Measurements from ENCODE around the gene SLC26A9.
A peak's percentile ranks its signal among the peaks of the same experiment; 100 is the strongest.
"Not testable (repeated sequence)": the region's sequence is repeated elsewhere in the genome, so short reads cannot be mapped to it uniquely, and the experiment has no call there.

SLC26A9 gene

DNA sequence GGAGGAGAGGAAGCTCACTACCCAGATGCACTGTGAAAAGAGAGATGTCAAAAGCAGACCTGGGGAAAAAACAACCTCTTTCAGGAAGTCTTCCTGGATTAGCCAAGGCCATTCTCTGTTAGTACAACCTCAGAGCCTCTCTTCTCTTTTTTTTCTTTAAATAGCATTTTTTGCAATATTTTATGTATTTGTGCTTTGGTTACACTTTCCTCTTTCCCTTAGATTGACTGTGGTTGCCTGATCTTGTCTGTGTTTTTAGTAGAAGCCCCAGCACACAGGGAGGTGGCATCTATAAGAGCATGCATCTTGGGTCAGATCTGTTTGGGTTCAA is 18.8 kb downstream of the SLC26A9 start:
- DNase-seq (ENCODE audit: low spot score) = no peak

DNA sequence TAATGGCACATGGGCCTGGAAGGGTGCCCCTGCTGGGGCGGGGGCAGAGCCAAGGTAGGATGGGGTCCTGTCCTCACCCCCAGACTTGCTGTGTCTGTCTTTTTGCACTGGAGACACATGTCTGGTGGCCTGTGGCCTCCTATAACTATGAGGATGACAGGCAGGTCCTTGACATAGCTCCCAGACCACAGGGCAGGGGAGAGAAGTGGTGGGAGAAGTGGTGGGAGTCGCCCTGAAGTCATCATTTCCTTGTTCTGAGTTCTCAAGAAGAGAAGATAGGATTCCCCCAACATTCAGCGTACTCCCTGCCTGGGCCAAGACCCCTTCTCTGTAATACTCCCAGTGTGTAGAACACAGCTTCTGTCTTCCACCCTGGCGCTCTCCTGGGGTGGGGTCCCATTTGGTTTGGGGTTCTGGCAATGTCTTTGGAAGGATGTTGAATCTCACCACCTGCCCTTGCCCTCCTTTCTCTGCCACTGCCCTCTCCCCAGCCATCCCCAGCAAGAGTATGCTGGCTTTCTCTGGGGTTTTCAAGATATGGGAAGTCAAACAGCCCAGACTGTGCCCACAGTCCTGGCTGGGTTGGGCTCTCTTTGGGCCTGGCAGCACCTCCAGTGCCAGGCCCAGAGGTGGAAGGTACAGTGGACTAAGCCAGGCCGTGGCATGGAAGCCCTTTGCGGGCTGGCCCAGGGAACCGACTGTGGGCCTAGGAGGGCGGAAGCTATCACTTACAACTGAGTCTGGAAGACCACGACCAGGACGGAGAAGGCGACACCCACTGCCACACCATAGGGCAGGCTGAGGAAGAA is 19.4 kb downstream of the SLC26A9 start:
- no peak for DNase-seq (ENCODE audit: low spot score)

DNA sequence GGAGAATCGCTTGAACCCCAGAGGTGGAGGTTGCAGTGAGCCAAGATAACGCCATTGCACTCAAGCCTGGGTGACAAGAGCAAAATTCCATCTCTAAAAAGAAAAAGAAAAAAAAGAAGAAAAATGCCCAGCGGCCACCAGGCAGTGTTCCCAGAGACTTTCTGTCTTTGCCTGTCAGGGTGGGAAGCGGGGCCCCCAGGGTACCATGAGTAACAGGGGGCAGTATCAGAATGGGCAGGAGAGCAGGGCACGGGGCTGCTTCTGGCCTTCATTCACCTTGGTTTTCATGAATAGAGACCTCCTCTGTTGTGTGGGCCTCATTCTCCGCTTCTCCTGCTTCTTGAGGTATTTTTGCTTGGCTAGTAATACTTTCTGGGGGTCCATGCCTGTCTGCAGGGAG is 20.4 kb downstream of the SLC26A9 start:
- DNase-seq (ENCODE audit: low spot score) = no peak

DNA sequence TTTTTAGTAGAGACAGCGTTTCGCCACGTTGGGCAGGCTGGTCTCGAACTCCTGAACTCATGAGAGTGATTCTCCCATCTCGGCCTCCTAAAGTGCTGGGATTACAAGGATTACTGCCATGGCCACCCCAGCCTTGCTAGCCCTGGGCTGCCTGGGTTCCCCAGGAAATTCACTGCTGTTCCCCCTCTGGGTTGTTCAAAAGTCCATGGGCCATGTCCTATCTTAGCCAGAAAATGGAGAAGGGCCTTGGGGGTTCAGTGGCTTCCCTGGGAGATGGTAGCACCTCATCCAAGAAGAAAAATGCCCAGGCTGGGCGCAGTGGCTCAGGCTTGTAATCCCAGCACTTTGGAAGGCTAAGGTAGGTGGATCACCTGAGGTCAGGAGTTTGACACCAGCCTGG is 20.9 kb downstream of the SLC26A9 start:
- no peak for DNase-seq (ENCODE audit: low spot score)

DNA sequence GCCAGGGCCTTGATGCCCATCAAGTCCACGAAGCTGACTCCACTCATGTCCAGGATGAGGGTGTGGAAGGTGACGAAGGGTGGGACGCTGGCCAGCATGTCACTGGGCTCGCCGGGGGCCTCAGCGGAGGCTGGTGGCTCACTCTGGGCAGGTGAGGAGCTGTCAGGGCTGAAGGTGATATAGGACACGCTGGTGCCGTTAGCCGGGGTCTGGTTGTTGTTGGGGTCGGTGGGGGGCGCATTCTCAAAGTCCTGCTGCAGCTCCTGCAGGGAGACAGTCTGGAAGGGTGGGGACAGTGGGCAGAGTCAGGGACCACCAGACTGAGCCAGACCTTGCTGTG is 21.7 kb downstream of the SLC26A9 start:
- no peak for DNase-seq (ENCODE audit: low spot score)

DNA sequence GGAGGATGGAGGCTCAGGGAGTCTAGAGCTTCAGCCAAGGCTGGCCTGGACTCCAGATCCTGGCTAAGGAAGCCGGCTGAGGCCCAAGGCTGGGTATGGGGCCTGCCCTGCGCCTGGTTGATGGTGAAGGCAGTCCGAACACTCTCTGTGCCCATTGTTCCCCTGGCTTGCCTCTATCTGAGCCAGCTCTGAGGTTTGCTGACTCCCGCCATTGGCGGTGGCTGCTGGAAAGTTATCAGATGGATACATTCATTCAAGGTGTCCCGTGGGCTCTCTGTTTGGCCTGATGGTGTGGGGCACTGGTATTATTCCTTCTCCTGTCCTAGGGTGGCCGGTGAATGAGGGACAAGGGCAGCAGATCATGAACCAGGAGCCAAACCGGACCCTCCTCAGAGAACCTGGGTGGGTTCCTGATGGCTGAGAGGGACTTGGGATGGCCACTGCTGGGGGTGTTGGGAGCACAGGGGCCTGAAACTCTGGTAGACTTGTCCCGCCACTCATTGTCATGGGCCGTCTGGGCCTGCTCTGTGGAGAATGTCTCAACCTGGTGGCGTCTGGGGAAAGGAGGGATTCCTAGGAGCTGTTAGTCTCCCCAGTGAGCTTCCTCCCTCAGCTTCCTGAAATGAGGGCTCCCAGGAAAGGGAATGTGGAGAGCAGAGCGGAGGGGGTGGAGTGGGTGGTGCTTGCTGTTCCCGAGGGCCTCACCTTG is 22.2 kb downstream of the SLC26A9 start:
- no peak for DNase-seq (ENCODE audit: low spot score)

DNA sequence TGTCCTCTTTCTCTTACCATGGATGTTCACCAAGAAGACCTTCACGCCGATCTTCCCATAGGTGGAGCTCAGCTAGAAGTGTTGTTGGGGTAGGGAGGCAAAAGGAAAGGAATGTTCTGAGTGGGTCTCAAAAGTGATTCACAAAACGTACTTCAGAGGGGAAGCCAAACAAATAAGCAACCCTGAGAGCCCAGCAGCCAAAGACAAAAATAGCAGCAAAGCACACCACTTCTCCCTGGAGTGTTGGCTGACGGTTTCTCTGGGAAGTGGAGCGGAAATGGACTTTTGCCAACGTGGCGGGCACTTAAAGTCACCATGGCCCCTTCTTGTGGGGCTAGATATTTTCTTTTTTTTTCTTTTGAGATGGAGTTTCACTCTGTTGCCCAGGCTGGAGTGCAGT is 23.1 kb downstream of the SLC26A9 start:
- no peak for DNase-seq (ENCODE audit: low spot score)

DNA sequence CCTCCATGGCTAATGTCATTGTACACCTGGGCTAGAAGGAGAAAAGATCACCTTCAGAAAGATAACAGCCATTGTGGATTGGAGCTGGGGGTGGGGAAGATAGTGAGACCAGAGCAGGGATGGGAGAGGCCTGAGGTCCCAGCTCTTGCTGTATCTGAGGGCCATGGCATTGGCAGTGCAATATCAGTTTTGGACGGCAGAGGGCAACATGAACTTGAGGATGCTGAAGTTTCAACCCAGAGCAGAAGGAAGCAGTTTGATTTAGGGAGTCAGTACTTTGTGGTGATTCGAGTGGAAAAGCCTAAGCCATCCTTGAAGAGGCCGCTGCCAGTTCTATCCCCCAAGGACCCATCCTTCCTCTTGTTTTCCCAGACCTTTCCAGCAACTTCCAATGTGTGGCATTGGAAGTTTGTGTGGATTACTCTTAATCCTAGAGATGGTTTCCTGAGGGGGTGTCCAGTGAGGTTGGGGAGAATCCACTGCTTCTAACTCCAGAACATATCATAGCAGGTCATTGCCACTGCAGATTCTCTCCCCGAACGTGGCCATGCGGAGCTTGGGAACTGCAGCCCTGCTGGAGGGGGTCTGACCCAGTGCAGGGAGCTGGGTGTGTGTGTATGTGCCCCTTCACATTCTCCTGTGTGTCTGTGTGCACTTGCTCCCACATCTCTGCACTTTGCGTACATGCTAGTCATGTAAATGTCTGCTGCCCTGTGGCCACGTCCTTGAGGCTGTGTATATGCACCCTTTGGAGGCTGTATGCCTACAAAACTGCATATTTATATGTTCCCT is 24.1 kb downstream of the SLC26A9 start:
- DNase-seq (ENCODE audit: low spot score) = peak; percentile 81

DNA sequence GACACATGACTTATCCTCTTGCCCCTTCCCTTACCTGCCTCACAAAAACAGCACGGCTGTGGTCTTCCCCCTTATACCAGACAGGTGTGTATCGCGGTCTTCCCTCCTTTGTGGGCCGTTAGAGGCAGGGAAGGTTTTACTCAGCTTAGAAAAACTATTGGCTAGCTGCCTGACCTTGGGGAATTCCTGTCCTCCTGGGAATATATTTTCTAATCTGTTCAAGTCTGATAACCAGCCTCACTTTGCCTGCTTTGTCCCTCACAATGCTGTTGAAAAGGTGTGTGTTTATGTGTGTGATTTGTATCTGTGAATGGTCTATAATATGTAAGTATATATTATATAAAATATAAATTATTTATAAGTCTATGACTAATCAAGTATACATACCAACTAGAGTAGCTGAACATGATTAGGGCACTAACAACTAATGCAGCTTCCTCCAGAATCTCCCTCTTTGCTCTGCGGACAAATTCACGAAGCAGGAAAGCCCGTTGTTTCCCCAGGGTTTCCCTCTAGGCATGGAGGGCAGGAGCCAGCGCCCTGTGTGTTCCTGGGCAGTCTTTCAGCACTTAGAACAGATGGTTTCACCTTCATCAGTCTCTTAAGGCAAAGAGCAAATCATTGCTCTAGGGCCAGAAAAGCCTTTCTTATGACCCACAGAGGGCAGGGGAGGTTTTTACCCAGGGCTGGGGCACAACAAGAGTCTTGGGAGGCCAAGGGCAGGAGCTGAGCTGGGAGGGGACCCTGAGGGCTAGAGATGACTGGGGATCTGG is 25.6 kb downstream of the SLC26A9 start:
- no peak for DNase-seq (ENCODE audit: low spot score)

DNA sequence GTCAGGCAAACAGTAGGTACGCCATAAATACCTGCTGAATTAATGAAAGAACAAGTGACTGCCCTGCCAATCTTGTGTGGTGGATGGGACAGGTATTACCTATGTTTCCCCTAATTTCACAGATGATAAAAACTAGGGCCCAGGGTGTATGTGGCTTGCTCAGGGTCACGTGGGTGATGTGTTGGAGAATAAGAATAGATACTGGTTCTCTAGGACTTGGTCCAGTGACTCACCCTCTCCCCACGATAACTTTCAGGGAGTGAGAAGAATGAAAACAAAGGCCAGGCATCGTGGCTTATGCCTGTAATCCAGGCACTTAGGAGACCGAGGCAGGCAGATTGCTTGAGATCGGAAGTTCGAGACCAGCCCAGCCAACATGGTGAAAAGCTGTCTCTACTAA is 26.7 kb downstream of the SLC26A9 start:
- no peak for DNase-seq (ENCODE audit: low spot score)

DNA sequence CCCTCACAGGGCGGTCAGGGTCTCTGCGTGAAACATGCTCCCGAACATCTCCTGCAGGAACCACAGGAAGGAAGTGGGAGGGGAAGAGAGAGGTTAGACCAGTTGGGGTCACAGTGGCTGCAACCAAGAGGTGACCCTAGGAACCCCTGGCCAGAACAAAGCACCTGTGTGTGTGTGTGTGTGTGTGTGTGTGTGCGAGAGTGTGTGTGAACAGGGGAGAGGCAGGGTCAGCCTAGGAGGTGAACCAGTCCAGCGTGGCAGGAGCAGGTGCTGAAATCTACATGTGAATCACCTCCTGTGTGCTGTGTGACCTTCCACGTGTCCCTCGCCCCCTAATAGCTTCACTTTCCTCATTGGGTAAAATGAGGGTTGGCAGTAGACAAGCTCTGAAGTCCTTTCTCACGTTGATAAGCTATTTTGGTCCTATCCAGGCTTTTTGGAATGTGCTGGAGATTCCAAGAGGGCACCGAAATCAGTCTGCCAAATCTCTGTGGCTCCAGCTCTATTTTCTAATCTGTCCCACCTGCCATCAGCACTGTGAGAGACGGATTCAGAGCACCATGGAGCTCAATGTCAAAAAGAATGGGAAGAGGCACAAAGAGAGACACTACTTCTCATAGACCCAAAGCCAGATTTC is 27.8 kb downstream of the SLC26A9 start:
- DNase-seq (ENCODE audit: low spot score) = no peak

DNA sequence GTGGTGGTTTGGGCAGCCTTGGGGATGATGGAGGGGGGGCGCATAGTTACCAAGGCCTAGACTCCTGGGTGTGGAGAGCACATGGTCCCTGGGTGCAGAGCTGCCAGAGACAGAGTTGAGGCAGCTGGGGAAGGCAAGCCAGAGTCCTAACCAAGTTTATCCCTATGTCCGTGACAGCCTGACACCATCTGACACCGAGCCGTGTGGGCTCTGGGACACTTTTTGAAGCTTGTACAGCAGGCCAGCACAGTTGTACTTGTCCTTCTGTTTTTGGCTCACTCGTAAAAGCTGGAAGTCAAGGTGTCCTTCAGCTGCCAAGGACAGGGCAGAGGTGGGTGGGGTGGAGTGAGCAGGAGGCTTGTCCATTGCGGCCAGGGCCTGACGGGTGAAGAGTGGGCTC is 28.5 kb downstream of the SLC26A9 start:
- no peak for DNase-seq (ENCODE audit: low spot score)

DNA sequence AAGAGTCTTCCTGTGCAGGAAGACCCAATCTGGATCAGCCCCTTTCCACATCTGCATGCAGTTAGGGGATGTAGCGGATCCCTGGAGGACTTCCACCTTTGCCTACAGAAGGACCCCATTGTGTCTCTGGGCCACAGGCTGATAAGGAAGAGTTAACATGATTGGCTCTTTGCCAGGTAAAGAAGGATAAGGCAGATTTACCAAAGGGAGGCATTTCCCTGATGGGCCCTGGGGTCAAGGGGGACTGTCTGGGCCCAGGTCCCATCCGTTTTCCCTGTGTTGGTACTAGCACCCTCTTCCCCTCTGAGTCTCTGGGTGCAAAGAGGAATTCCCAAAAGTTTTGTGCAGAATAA is 29.1 kb downstream of the SLC26A9 start:
- no peak for DNase-seq (ENCODE audit: low spot score)

DNA sequence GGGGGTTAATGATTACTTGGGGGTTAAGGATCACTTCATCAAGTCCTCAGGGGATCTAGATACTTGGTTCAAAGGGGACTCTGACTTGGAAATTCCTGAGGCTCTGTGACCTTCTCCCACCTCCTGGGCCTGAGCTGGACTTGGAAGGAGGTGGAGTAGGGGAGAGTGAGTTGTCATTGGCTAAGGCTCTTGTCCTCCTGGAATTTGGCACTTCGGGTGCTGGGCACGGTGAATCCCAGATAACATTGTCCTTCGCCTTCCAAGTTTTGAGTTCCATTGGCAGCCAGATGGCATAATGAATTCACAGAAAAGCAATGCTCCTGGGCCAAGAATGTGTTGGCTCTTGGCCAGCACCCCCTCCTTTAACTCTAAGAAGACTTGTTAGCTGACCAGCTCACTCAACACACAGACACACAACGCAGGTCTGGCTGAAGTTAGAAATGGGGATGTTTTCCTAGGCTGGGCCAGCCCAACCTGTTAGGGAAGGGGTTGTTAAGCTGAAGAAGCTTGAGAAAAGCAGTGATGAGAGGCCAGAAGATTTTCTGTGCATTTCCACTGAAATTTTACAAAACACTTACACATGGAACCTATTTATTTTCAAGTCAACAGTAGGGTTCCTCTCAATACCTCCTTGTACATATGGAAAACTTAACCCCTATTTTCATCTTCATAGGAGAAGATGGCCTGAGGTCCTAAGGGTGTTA is 29.7 kb downstream of the SLC26A9 start:
- DNase-seq (ENCODE audit: low spot score) = no peak

DNA sequence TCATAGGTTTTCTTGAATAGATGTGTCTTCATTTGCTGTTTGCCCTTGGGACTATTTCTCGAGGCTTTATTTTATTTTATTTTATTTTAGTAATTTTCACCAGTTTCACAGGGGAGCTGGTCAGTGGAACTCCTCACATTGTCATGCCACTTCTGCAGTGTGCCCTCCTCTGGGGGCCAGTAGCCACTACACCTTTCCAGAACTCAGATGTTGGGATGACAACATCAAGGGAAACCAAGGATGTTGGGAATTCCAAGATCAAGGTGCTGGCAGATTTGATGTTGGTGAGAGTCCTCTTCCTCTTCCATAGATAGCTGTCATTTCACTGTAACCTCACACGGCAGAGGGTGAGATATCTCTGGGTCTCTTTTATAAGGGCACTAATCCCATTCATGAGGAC is 35.5 kb downstream of the SLC26A9 start:
- no peak for DNase-seq (ENCODE audit: low spot score)

DNA sequence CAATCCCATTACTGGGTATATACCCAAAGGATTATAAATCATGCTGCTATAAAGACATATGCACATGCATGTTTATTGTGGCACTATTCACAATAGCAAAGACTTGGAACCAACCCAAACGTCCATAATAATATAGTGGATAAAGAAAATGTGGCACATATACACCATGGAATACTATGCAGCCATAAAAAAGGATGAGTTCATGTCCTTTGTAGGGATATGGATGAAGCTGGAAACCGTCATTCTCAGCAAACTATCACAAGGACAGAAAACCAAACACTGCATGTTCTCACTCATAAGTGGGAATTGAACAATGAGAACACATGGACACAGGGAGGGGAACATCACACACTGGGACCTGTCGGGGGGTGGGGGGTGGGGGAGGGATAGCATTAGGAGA is 38.2 kb downstream of the SLC26A9 start:
- not testable (repeated sequence) for DNase-seq (ENCODE audit: low spot score)

DNA sequence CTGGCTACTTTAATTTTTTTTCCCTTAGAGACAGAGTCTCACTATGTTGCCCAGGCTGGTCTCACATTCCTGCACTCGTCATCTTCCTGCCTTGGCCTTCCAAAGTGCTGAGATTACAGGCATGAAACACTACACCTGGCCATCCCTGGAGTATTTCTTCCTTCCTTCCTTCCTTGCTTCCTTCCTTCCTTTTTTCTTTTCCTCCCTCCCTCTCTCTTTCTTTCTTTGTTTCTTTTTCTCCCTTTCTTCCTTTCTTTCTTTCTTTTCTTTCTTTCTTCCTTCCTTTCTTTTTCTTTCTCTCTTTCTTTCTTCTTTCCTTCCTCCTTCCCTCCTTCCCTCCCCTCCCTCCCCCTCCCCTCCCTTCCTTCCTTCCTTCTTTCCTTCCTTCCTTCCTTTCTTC is 46.9 kb downstream of the SLC26A9 start:
- no peak for DNase-seq (ENCODE audit: low spot score)

DNA sequence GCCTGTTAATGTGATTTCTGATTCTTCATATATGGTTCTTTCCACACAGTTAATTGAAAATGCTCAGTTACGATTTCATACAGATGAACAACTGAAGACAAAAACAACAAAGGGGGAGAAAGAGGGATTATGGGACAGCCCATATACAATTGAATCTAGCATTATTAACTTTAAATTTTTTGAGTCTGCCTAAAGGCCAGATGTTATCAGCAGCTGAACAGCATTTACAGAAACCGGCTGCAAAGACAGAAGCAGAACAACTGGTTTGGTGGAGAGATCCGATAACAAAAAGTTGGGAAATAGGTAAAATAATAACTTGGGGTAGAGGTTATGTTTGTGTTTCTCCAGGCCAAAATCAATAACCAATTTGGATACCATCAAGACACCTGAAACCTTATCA is 49.1 kb downstream of the SLC26A9 start:
- DNase-seq (ENCODE audit: low spot score) = not testable (repeated sequence)

DNA sequence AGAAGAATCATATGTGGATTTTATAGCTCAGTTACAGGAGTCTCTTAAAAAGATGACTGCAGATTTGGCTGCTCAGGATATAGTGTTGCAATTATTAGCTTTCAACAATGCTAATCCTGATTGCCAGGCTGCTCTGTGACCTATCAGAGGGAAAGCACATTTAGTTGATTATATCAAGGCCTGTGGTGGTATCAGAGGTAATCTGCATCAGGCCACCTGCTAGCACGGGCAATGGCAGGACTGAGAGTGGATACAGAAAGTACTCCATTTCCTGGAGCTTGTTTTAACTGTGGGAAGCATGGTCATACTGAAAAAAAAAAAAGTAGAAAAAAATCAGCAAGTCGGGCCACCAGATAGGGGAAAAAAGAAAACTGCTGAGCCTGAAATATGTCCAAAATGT is 51.1 kb downstream of the SLC26A9 start:
- not testable (repeated sequence) for DNase-seq (ENCODE audit: low spot score)

DNA sequence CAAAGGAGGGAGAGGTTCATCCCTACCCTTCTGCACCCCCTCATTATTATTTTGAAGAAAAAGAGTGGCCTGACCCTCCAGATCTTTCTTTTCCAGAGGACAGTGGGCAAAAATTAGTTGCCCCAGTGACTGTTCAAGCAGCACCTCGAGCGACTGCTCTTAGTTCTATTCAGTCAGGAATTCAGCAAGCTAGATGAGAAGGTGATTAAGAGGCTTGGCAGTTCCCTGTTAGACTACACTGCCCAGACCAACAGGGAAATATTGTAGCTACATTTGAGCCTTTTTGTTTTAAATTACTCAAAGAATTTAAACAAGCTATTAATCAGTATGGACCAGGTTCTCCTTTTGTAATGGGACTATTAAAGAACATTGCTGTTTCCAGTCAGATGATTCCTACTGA is 51.8 kb downstream of the SLC26A9 start:
- not testable (repeated sequence) for DNase-seq (ENCODE audit: low spot score)

DNA sequence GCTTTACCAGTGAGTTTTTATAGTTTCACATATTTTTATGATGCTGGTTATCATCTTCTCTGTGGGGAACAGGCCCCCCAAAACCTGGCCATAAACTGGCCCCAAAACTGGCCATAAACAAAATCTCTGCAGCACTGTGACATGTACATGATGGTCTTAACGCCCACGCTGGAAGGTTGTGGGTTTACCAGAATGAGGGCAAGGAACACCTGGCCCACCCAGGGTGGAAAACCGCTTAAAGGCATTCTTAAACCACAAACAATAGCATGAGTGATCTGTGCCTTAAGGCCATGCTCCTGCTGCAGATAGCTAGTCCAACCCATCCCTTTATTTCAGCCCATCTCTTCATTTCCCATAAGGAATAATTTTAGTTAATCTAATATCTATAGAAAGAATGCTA is 52.6 kb downstream of the SLC26A9 start:
- not testable (repeated sequence) for DNase-seq (ENCODE audit: low spot score)
